HG03575 (cell line): ENCODE results near the gene COL13A1.

Experiments
- ATAC-seq: cut with Tn5 transposase; IDR thresholded peaks from one replicate; pipeline ENCODE4 v1.9.1; 2021; ENCODE audit not compliant: unreplicated experiment, insufficient number of reproducible peaks, low FRiP score; ENCODE audit errors: extremely low read depth

The COL13A1 gene

GRCh38 chr10:69914398-69915214 is 112.9 kb downstream of the COL13A1 start:
- no peak for ATAC-seq

- no peak for ATAC-seq
Measured at GRCh38 chr10:69915215-69915560, 113.5 kb downstream of the COL13A1 start.

GRCh38 chr10:69916118-69916517 is 114.4 kb downstream of the COL13A1 start:
- ATAC-seq: no peak

GRCh38 chr10:69918036-69918435 is 116.3 kb downstream of the COL13A1 start:
- ATAC-seq: no peak

GRCh38 chr10:69919250-69919649 is 117.5 kb downstream of the COL13A1 start:
- ATAC-seq: no peak

- no peak for ATAC-seq
Measured at GRCh38 chr10:69925111-69925510, 123.4 kb downstream of the COL13A1 start.

- ATAC-seq: no peak
Measured at GRCh38 chr10:69928339-69928738, 126.6 kb downstream of the COL13A1 start.

- no peak for ATAC-seq
Measured at GRCh38 chr10:69929575-69929974, 127.9 kb downstream of the COL13A1 start.

- ATAC-seq: no peak
Measured at GRCh38 chr10:69934768-69935167, 133.1 kb downstream of the COL13A1 start.

GRCh38 chr10:69936091-69936490 is 134.4 kb downstream of the COL13A1 start:
- ATAC-seq: no peak

- no peak for ATAC-seq
Measured at GRCh38 chr10:69938541-69938991, 136.9 kb downstream of the COL13A1 start.

GRCh38 chr10:69939061-69939460 is 137.4 kb downstream of the COL13A1 start:
- no peak for ATAC-seq

GRCh38 chr10:69939481-69939880 is 137.8 kb downstream of the COL13A1 start:
- no peak for ATAC-seq

GRCh38 chr10:69941730-69942129 is 140.0 kb downstream of the COL13A1 start:
- no peak for ATAC-seq

GRCh38 chr10:69943292-69943820 is 141.7 kb downstream of the COL13A1 start:
- no peak for ATAC-seq

- ATAC-seq: no peak
Measured at GRCh38 chr10:69944761-69945160, 143.1 kb downstream of the COL13A1 start.

- no peak for ATAC-seq
Measured at GRCh38 chr10:69948261-69948660, 146.6 kb downstream of the COL13A1 start.

GRCh38 chr10:69949770-69950169 is 148.1 kb downstream of the COL13A1 start:
- ATAC-seq: no peak

GRCh38 chr10:69951658-69952057 is 150.0 kb downstream of the COL13A1 start:
- no peak for ATAC-seq

GRCh38 chr10:69952069-69952800 is 150.5 kb downstream of the COL13A1 start:
- no peak for ATAC-seq
